Memory B cell (primary cell): ENCODE data around the gene DAZ1.
"Not testable (repeated sequence)": the region's sequence is repeated elsewhere in the genome, so short reads cannot be mapped to it uniquely, and the experiment has no call there.

ENCODE experiments used
- ATAC-seq: fragments of 150-1000 bp; cut with Tn5 transposase; 2 replicates; pipeline ENCODE4 v1.10.0; 2021; ENCODE audit warnings: low read depth, mild to moderate bottlenecking, moderate library complexity
- DNase-seq, 2 donors: peaks; one replicate each; pipeline ENCODE4 v3.0.0; 2022; ENCODE audit warnings: low spot score in 2 of 2
- H3K27ac Mint-ChIP-seq: one replicate; pipeline ENCODE4 v1.8.0; 2022; ENCODE audit warnings: mild to moderate bottlenecking, moderate library complexity, mixed read lengths
- H3K27me3 Mint-ChIP-seq: one replicate; pipeline ENCODE4 v1.8.0; 2022; ENCODE audit warnings: mixed read lengths
- H3K36me3 Mint-ChIP-seq: one replicate; pipeline ENCODE4 v1.8.0; 2022; ENCODE audit warnings: mild to moderate bottlenecking, mixed read lengths
- H3K4me1 Mint-ChIP-seq: one replicate; pipeline ENCODE4 v1.8.0; 2022; ENCODE audit warnings: mixed read lengths
- H3K4me3 Mint-ChIP-seq: one replicate; pipeline ENCODE4 v1.8.0; 2022; ENCODE audit warnings: mild to moderate bottlenecking, moderate library complexity, mixed read lengths
- H3K9me3 Mint-ChIP-seq: one replicate; pipeline ENCODE4 v1.8.0; 2022; ENCODE audit warnings: mixed read lengths

Gene DAZ1

GRCh38 chrY:23198908-23199307 lies at the start of gene DAZ1:
Gene DAZ1, minus strand, starts transcription at chrY:23199008. Its CDS starts 208 bp downstream, at chrY:23198800.
- H3K36me3 Mint-ChIP-seq, H3K4me1 Mint-ChIP-seq, H3K9me3 Mint-ChIP-seq, DNase-seq, H3K27me3 Mint-ChIP-seq, H3K4me3 Mint-ChIP-seq, ATAC-seq, H3K27ac Mint-ChIP-seq: not testable (repeated sequence)

GRCh38 chrY:23219233-23219632 lies 20.4 kb upstream of the DAZ1 start, which contains the start of gene DAZ2:
Gene DAZ2, plus strand, starts transcription at chrY:23219533. Its CDS starts 208 bp downstream, at chrY:23219741.
- H3K27me3 Mint-ChIP-seq, H3K9me3 Mint-ChIP-seq, H3K4me3 Mint-ChIP-seq, ATAC-seq, H3K27ac Mint-ChIP-seq, DNase-seq, H3K36me3 Mint-ChIP-seq, H3K4me1 Mint-ChIP-seq: not testable (repeated sequence)

- not testable (repeated sequence) for H3K27ac Mint-ChIP-seq, DNase-seq, H3K36me3 Mint-ChIP-seq, H3K4me3 Mint-ChIP-seq, ATAC-seq, H3K4me1 Mint-ChIP-seq, H3K9me3 Mint-ChIP-seq, H3K27me3 Mint-ChIP-seq
Measured at GRCh38 chrY:23210681-23211080, 11.9 kb upstream of the DAZ1 start.

GRCh38 chrY:23209802-23210495 lies 11.1 kb upstream of the DAZ1 start:
- not testable (repeated sequence) for ATAC-seq, H3K9me3 Mint-ChIP-seq

GRCh38 chrY:23207455-23207854 lies 8.6 kb upstream of the DAZ1 start:
- not testable (repeated sequence) for H3K27me3 Mint-ChIP-seq, H3K4me1 Mint-ChIP-seq, H3K36me3 Mint-ChIP-seq, H3K9me3 Mint-ChIP-seq, H3K4me3 Mint-ChIP-seq, H3K27ac Mint-ChIP-seq, DNase-seq, ATAC-seq

More at GRCh38 chrY:23209802-23210495, 11.1 kb upstream of the DAZ1 start:
- H3K27ac Mint-ChIP-seq, H3K4me1 Mint-ChIP-seq, H3K27me3 Mint-ChIP-seq, H3K4me3 Mint-ChIP-seq, DNase-seq, H3K36me3 Mint-ChIP-seq: not testable (repeated sequence)
